Measurements from ENCODE around the gene PLXNA2.

The PLXNA2 gene

DNA sequence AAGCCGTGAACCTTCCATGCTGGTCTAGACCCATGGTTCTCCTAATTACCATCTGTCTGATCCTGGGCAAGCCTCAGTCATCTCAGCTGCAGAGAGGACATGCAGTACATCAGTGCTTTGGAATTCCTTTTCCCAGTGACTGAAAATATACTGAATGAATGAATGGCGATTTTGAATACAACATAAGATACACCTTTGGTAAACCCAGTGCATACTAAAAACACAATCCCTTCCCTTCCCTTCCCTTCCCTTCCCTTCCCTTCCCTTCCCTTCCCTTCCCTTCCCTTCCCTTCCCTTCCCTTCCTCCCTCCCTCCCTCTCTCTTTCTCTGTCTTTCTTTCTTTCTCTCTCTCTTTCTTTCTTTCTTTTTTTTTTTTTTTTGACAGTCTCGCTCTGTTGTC is 21.3 kb upstream of the PLXNA2 start:
- DNase-seq (ENCODE audit: extremely low read depth in 1 of 2, low read depth in 1 of 2) = no peak

DNA sequence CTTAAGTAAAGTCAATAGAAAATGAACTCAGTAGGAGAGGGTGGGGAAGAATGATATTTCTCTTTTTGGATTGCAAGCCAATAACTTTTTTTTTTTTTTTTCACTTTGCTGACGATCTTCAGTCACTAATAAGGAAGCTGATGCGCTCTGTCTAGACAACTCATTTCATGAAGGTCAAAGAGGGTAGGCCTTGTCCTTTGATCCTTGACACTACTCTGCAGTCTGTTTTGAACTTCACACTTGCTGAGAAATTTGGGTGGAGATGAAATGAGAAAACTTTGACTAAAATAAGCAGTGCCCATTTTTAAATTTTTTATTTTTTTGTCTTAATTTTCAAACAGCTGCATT is 20.9 kb upstream of the PLXNA2 start:
- no peak for DNase-seq (ENCODE audit: extremely low read depth in 1 of 2, low read depth in 1 of 2)

DNA sequence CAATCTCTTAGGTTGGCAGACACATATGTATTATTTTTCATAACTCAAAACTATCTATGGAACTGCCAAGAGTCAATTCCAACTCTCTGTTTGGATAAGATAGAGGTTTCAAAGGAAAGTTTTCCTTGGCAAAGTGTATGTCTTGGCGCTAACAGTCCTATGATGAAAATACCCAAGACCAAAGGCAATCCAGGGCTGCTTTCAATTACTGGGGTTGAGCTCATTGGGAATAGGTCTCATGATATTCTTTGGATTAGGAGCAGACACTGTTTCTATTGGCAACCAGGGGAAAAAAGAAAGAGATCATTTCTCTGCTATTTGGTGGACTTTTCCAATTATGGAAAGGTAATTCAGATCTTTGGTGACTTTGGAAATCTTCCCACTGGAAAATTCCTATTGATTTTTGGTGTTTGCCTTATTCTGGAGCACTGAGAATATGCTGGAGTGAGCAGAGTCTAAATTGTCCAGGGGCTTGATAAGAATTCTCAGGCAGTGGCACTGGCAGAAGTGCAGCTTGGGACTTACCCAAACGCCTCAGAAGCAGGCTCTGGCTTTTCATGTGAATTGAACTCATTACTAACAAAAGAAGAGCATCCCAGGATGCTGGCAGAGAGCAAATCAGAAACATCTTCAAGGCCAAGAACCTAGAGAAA is 20.4 kb upstream of the PLXNA2 start:
- no peak for DNase-seq (ENCODE audit: extremely low read depth in 1 of 2, low read depth in 1 of 2)

DNA sequence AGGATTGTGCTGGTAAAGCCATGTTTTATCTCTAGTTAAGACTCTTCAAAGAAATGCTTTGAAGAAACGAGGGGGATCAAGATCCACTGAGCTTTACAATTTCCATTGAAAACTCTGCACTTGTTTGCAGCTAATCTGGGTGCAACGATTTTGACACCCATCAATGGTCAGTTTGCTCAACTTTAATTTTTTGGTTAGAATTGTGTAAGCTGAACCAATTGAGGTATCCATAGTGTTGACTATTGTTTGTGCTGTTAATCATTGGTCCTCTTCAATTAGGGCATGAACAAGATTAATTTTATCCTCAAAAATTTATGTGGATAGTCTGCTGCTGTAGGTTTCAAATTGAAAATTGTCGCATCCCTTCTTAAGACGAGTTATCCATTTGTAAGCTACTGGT is 17.7 kb upstream of the PLXNA2 start:
- DNase-seq (ENCODE audit: extremely low read depth in 1 of 2, low read depth in 1 of 2) = no peak

DNA sequence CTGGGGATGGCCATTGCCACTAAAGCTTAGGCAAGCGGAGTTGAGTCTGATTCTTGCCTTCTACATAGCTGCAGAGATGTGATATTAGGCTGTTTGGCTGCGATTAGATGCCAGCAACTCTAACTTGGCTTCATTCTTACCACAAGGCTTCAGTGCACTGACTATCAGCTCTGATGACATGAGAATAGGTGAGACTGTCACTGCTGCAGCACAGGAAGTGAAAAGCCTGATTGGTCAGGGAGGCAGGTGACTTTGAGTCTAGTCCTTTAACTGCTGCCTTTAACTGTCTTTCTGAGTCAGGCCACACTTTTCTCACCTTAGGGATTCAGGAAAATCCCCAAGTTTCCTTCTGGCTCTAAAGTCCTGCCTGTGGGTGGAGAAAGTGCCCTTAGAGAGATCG is 14.1 kb upstream of the PLXNA2 start:
- DNase-seq (ENCODE audit: extremely low read depth in 1 of 2, low read depth in 1 of 2) = no peak

DNA sequence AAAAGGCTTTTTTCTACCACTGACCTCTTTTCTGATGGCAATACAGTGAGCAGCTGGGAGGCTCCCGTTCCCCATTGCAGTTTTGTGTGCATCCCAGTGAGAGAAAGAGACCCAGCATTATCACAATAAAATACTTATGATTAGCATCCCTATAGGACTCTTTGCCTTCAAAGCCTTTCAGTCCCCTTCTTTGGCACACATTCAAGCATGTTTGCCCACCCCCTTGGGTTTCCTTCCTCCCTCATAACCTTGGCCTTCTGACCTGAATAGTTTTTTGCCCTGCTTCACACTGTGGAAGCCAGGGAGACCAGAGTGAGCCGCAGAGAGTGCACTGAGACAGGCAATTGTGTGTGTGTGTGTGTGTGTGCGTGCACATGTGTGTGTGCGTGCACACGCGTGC is 13.2 kb upstream of the PLXNA2 start:
- no peak for DNase-seq (ENCODE audit: extremely low read depth in 1 of 2, low read depth in 1 of 2)

DNA sequence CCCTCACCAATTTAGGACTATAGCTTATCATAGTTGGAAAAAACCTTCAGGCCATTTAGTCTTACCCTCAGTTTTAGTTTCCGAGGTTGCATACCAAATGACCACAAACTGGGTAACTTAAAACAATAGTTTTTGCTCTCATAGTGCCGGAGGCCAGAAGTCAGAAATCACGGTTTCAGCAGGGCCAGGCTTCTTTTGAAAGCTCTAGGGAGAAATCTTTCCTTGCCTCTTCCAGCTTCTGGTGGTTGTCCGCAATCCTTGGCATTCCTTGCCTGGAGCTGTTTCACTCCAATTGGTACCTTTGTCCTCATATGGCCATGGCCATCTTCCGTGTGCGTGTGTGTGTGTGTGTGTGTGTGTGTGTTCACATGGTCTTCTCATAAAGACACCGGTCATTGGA is 12.4 kb upstream of the PLXNA2 start:
- no peak for DNase-seq (ENCODE audit: extremely low read depth in 1 of 2, low read depth in 1 of 2)

DNA sequence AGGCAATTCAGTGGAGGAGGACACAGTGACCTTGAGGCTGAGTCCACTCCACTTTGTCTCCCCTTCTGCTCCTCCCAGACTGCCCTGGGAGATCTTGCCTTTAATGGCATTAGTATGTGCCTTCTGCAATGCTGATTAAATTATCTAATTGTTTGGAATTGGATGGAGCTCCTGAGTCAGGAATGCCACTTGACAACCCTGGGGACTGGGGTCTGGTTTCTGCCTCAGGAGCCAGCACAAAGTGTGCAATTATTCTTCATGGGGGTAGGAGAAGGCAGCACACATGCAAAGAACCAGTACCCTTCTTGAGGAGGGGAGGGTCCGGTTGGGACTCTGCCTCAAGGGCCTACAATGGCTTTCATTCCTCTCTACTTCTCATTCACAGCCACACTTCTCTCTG is 11.9 kb upstream of the PLXNA2 start:
- DNase-seq (ENCODE audit: extremely low read depth in 1 of 2, low read depth in 1 of 2) = no peak

DNA sequence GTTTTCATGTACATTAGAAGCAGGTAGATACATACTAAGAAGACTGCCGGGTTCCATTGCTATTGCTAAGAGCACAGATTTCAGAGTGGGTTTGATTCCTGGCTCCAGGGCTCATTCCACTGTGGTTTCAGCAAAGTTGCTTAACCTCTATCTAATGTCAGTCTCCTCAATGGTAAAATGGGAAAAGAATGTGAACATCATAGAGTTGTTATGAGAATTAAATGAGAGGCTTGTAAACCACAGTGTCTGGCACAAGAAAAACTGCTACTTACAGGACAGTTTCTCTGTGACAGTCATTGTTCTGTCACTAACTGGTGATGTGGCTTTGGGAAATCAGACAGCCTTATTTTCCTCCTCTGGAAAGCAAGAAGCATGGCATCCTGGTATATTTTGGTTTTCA is 10.7 kb upstream of the PLXNA2 start:
- no peak for DNase-seq (ENCODE audit: extremely low read depth in 1 of 2, low read depth in 1 of 2)

DNA sequence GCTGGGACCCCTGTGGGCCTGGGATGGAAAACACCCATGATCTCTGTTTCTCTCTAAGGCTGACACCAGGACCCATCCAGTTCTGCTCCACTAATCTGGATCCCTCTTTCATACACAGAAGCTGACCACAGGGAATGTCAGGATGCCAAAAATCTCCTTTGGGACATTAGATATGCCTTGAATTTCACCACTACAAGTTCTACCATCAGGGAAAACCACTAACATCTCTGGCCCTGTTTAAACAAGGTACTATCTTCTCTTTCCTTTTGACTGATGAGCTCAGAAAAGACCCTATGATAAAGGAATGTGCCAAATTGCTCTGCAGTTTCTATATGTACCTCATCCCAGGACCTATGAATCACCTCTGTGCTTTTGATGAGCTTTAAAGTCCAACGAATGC is 10.2 kb upstream of the PLXNA2 start:
- no peak for DNase-seq (ENCODE audit: extremely low read depth in 1 of 2, low read depth in 1 of 2)

DNA sequence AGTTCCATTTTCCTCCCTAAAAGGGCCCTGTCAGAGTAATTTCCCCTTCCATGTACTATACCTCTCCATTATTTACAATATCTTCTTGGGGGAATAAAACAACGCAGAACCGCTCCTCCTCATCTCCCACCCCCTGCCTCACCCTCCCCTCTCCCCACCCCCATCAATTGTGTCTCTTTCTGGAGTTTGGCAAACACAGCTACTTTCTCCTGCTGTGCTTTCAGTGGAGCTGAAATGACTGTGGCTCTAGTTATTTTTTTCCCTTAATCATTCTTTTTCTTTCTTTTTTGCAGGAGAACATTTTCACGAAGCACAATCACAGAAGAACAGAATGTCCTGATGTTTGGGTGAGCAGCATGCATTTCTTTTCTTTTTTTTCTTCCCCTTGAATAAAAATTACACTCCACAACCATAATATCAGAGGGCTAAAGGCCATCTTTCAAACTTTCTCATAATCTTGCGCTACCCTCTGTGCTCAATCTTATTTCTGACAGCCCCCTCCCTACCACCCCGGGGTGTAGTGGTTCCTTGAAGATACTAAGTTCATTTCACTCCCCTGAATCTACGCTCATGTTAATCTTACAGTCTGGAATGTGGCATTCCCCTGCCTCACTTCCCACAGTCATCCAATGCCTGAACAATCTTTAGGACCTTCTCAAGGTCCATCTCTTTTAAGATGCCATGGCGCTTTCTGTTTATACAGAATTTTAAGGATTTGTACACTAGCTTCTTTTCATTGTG is 8.8 kb upstream of the PLXNA2 start:
- no peak for DNase-seq (ENCODE audit: extremely low read depth in 1 of 2, low read depth in 1 of 2)

DNA sequence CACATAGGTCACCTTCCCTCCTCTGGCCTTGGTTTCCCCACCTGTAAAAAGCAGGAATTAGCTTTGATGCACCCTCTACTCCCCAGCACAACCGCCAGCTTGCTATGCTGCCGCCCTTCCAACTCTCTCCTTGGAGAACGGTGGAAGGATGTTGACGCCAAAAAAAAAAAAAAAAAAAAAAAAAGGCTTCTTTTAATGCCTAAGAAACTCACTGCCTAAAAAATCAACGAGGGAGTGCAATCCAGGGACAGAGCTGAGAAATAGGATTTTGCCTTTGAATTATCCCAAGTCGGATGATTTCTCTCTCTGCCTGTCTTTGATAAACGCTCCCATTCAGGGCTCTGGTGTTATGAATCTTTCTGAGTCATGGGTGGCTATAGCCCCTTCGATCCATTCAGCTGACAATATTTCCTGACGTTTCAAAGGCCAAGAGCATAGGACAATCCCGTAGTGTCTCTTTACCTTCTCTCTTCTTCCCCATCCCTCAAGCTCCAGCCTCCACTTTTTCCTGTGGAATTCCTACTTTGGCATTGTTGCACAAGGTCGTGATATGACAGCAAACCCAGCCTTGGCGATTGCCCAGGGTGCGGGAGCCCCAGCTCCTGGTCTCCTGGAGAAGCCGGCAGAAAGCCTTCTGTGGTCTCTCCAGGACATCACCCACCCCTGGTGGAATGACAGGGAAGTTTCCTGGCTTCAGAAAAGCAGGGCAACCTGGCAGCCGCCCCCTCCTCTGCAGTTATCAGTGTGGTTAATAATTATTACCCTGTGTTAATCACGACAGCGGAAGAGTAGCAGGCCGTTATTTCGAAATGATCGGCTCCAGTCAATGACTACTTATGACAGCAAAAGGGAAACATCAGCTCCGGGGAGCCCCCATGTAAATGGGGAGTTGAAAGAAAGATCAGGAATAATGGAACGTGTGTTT is 8.0 kb upstream of the PLXNA2 start:
- no peak for DNase-seq (ENCODE audit: extremely low read depth in 1 of 2, low read depth in 1 of 2)

DNA sequence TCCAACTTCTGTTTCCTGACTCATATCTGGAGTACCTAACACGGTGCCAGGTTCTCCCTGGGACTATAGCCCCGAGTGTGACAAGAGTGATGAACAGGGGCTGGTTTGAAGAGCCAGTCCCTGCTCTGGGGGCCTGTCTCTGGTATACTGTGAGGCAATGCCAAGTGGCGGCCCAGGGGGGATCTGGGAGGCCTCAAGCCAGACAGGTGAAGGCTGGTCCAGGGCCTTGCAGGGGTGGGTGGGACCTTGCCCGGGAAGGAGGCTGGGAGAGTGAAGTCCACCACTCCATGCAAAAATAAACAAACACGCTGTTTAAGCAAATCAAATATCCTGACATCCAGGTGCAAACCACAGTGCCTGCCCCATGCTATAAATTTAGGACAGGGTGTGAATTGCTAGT is 6.8 kb upstream of the PLXNA2 start:
- DNase-seq (ENCODE audit: extremely low read depth in 1 of 2, low read depth in 1 of 2) = no peak

DNA sequence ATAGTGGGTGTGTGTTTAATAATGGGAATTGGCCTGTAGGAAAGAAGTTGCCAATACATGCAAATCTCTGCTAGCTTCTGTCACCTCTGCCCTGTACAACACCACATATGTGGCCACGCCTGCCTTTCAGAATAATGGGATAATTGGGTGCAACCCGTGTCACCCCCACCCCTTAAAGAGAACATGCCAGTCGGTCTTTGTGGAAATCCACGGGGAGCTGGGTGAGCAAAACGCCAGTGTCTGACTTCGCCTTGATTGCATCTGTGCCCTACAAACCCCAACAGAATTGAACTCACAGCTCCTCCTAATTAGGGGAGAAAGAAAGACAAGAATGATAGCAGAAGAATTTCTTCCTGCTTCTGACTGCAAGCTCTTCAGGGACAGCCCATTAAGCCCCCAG is 6.4 kb upstream of the PLXNA2 start:
- no peak for DNase-seq (ENCODE audit: extremely low read depth in 1 of 2, low read depth in 1 of 2)

DNA sequence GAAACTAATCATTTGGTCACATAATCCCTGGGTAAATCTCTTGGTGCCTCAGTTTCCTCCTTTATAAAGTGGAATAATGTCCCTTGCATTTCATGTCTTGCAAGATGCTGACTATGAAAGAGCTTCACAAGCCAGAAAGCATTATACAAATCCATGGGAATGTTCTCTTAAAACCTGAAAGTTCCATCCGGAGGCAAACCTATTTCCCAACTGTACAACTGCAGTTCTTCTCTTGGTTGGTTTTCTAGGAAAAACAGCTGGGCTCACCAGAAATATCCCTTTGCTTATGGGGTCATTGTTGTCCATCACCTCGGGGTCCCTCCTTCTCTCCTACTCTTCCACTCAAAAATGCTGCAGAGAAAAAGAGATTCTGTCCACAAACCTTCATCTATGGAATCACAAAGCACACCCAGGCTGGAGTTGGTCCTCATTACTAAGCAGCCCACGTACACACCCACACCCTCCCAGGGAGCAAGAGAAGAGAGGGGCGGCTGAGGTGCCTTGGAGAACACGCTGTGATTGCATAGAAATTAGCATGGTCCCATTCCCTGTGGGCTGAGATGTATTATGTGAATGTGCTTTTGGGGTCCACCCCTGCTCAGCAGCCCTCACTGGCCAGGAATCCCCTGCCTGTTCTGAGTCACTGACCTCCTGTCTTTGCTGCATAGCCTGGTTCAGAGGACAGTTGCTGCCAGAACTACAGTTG is 5.0 kb upstream of the PLXNA2 start:
- DNase-seq (ENCODE audit: extremely low read depth in 1 of 2, low read depth in 1 of 2) = no peak

DNA sequence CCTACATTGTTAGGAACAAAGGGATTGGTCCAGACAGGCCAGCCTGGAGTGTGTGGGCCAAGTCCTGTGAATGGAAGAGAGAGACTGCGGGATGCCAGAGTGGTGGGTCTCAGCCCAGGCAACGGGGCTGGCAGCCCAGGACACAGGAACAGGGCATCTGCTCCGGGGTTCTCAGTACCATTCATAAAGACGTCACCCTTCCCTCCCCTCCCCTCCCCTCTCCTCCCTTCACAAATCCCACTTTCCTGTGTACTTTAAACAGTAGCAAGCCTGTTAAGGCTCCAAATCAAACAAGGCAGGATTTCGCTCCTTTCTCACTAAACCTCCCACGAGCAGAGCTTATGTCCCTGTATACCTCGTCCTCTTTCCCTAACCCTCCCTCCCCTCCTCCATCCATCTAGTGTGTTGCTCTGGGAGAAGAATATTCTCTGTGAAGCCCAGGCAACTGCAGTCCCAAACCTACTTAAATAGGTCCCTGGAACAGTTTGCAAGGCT is 4.2 kb upstream of the PLXNA2 start:
- no peak for DNase-seq (ENCODE audit: extremely low read depth in 1 of 2, low read depth in 1 of 2)

DNA sequence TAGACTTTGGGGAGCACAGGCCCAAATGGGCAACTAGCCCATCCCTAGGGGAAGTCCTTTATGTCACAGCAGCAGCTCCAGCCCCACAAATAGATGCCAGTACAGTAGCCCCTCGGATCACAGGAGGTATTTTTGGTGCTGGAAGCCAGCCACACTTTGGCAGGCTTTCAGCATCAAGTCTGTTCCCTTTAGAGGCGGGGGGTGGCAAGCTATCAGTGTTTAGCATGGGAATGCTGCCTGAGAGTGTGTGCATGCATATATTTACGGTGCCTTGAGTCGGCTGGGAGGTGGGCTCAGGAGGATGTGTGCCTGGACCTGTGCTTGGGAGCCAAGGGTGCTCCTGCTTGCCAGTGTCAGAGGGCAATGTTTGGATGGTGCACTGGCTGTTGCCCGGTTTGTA is 3.5 kb upstream of the PLXNA2 start:
- no peak for DNase-seq (ENCODE audit: extremely low read depth in 1 of 2, low read depth in 1 of 2)

DNA sequence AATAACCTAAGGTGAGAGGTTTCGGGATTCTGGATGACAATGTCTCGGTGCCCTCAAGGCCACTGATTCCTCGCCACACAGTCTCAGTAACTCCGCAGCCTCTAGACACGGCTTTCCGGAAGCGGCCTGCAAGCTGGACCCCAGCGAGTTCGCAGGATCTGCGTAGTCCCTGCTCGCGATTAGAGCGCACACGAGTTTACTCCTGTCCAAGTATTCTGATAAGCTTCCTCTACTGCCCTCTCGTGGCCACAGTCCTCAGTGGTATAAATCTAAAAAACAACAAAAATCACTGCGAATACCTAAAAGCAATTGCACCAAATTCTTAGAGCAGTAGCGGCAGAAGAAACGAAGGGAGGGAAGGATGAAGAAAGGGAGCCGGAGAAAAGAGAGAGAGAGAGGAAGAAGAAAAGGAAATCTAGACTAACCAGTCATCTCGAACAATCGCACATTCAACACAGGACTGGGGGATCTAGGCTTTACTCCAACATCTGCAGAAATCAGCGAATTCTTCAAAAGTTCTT is 1.1 kb upstream of the PLXNA2 start:
- DNase-seq (ENCODE audit: extremely low read depth in 1 of 2, low read depth in 1 of 2) = peak; percentile 42 to 72

DNA sequence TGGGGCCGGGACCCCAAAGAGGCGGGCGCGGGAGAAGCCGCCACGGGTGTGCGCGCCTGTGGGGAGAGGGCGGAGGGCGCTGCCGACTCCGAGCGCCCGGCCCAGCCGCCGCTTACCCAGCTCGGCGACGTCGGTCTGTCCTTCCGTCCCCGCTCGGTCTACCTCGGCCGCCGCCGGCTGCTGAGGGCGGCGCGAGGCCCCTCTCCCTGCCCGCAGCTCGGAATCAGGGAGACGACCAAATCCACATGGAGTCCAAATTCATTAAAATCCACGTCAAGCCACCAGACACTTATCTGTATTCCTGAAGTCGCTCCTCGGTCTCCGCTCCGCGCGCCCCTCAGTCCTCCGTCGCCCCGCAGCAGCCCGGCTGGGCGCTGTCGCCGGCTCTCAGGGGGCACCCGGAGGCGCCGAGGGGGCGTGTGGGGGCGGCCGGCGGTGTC is 637 bp downstream of the PLXNA2 start:
- DNase-seq (ENCODE audit: extremely low read depth in 1 of 2, low read depth in 1 of 2) = no peak

DNA sequence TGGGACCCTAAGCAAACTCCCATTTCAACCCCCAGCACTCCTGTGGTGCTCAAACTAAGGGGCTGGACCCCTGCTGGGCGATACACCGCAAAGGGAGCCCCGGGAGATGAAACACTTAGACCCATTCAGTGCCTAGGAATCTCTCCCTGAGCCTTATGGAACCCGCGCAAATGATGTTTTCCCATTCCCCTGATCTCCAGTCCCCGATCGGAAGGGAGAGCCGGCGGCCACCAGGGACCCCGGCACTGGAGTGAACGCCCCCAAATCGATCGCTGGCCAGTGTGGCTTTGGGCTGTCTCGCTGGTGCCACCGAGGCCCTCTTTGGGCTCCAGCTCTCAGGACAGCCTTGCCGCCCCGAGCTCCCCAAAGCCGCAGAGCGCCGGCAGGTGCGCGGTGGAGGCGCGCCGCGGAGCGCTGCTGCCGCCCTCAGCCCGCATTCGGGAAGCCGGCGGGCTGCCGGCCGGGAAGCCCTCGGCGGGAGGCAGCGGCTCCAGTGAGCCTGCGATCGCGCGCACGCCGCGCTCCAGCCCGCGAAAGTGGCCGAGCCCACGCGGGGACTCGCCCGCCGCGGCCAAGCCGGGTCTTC is 1.1 kb downstream of the PLXNA2 start:
- no peak for DNase-seq (ENCODE audit: extremely low read depth in 1 of 2, low read depth in 1 of 2)
